Measurements from ENCODE around the gene AQP12B.

Gene AQP12B

GRCh38 chr2:240628808-240629618, 53.7 kb downstream of the AQP12B start:
- no peak for TF ChIP-seq CTCF (IDR thresholded peaks at IDR 0.05; ENCODE audit: low read depth, low read length, missing control alignments)
- DNase-seq (ENCODE audit: low read depth), result no peak
- no peak overlapping the region for H3K4me3 ChIP-seq (ENCODE audit: low read depth, low read length)

- H3K4me3 ChIP-seq (ENCODE audit: low read depth, low read length), result no peak overlapping the region
- TF ChIP-seq CTCF (IDR thresholded peaks at IDR 0.05; ENCODE audit: low read depth, low read length, missing control alignments), result no peak
- no peak for DNase-seq (ENCODE audit: low read depth)
These were observed 54.2 kb downstream of the AQP12B start for GRCh38 chr2:240628507-240628807.

GRCh38 chr2:240627736-240628506, 54.8 kb downstream of the AQP12B start:
- no peak for DNase-seq (ENCODE audit: low read depth)
- no peak for TF ChIP-seq CTCF (IDR thresholded peaks at IDR 0.05; ENCODE audit: low read depth, low read length, missing control alignments)
- no peak overlapping the region for H3K4me3 ChIP-seq (ENCODE audit: low read depth, low read length)

- DNase-seq (ENCODE audit: low read depth), result no peak
- H3K4me3 ChIP-seq (ENCODE audit: low read depth, low read length), result no peak overlapping the region
- no peak for TF ChIP-seq CTCF (IDR thresholded peaks at IDR 0.05; ENCODE audit: low read depth, low read length, missing control alignments)
These were observed 56.0 kb downstream of the AQP12B start for GRCh38 chr2:240626531-240627300.

All from GM12864 (cell line).